Left cardiac atrium (tissue), 4 donors: ENCODE measurements around the gene SH3GL1. TPM values are rescaled to one million over a fixed set of nuclear protein-coding genes. Genes with fewer than 3 reads are reported as not detected.
"Not testable (repeated sequence)": the region's sequence is repeated elsewhere in the genome, so short reads cannot be mapped to it uniquely, and the experiment has no call there.

Experiments used
- ATAC-seq, 2 donors: fragments of 200-7000 bp; cut with Tn5 transposase; one replicate each; pipeline ENCODE4 v1.9.1; 2020; ENCODE audit warnings: mild to moderate bottlenecking in 2 of 2, moderate library complexity in 2 of 2
- DNase-seq: peaks from one replicate; pipeline ENCODE4 v3.0.0-alpha.2; 2020
- intact Hi-C, 2 donors: fragments of 100-400 bp; cut with DNase I; formaldehyde crosslinking; loops; one replicate each; pipeline versions ENCODE4 v1.14.1 to v1.15.1; 2022 to 2023
- total RNA-seq, 2 donors: library from RNA; stranded (reverse); fragmentation: NEBNext Ultra II Directional; extraction: Animal tissue kit (Norgen Biotek cat#: 25700); gene quantifications; one replicate each; pipeline ENCODE4 v1.2.1, GENCODE V29; 2021
- donor health status: DM: no; HTN: yes; CAD: no.
- donor health status: DM: no; HTN: yes; CAD: no; lungs with severe emphysema.
- donor health status: DM: yes; HTN: yes; CAD: no.
- donor health status: Dilated cardiomyopathy.

SH3GL1 gene
- total RNA-seq, 2 donors from 2014 or later = 31.4 to 39.4 TPM

GRCh38 chr19:4337906-4338440, 62.4 kb downstream of the SH3GL1 start:
- DNase-seq = no peak
- ATAC-seq = no peak
- intact Hi-C loops = no loop called here

- intact Hi-C loops = no loop called here
- ATAC-seq = no peak
- DNase-seq = no peak
Observed at GRCh38 chr19:4334929-4335570, 65.3 kb downstream of the SH3GL1 start.

- DNase-seq (no peak), ATAC-seq (no peak)
- intact Hi-C loops = no loop called here
Observed at GRCh38 chr19:4329858-4330257, 70.5 kb downstream of the SH3GL1 start.

GRCh38 chr19:4328991-4329681, 71.2 kb downstream of the SH3GL1 start:
- ATAC-seq, intact Hi-C loops, DNase-seq: not testable (repeated sequence)

GRCh38 chr19:4328243-4328990, 71.9 kb downstream of the SH3GL1 start:
- peak; percentile 93 to 94 for ATAC-seq
- DNase-seq = peak; percentile 94
- intact Hi-C loops = no loop called here

- no peak for DNase-seq
- ATAC-seq = no peak
- intact Hi-C loops = no loop called here
Observed at GRCh38 chr19:4327877-4328242, 72.5 kb downstream of the SH3GL1 start.

- DNase-seq (peak; percentile 82), ATAC-seq (peak; percentile 38 to 75)
- intact Hi-C loops = no loop called here
Observed at GRCh38 chr19:4327252-4327876, 73.0 kb downstream of the SH3GL1 start.

- no peak for DNase-seq
- intact Hi-C loops = no loop called here
- no peak for ATAC-seq
Observed at GRCh38 chr19:4326837-4327251, 73.5 kb downstream of the SH3GL1 start.

GRCh38 chr19:4326215-4326836, 74.0 kb downstream of the SH3GL1 start:
- intact Hi-C loops = no loop called here
- DNase-seq = no peak
- ATAC-seq = no peak

GRCh38 chr19:4324228-4324627, 76.1 kb downstream of the SH3GL1 start:
- DNase-seq = no peak
- intact Hi-C loops = no loop called here

GRCh38 chr19:4323692-4324091, 76.7 kb downstream of the SH3GL1 start:
- intact Hi-C loops = no loop called here
- ATAC-seq (no peak), DNase-seq (no peak)

More at GRCh38 chr19:4324228-4324627, 76.1 kb downstream of the SH3GL1 start:
- no peak for ATAC-seq

- intact Hi-C loops = no loop called here
- ATAC-seq = no peak
- no peak for DNase-seq
Observed at GRCh38 chr19:4322942-4323665, 77.2 kb downstream of the SH3GL1 start.

- DNase-seq = no peak
- intact Hi-C loops = no loop called here
- no peak for ATAC-seq
Observed at GRCh38 chr19:4320419-4320818, 79.9 kb downstream of the SH3GL1 start.

- DNase-seq (no peak), ATAC-seq (no peak)
- intact Hi-C loops = no loop called here
Observed at GRCh38 chr19:4319067-4319718, 81.2 kb downstream of the SH3GL1 start.

- intact Hi-C loops = no loop called here
- DNase-seq (no peak), ATAC-seq (no peak)
Observed at GRCh38 chr19:4318460-4318859, 81.9 kb downstream of the SH3GL1 start.

- ATAC-seq (no peak), DNase-seq (no peak)
- intact Hi-C loops = no loop called here
Observed at GRCh38 chr19:4316956-4317355, 83.4 kb downstream of the SH3GL1 start.

- intact Hi-C loops = no loop called here
- no peak for ATAC-seq
- no peak for DNase-seq
Observed at GRCh38 chr19:4313847-4314490, 86.4 kb downstream of the SH3GL1 start.
